Astrocyte (in vitro differentiated cells and primary cell): ENCODE measurements around the gene MAP3K14. TPM values are rescaled to one million over a fixed set of nuclear protein-coding genes. Genes with fewer than 3 reads are reported as not detected.

Experiments
- DNase-seq: peaks from one replicate; pipeline ENCODE4 v3.0.0-alpha.2; 2010; ENCODE audit warnings: low read depth
- FAIRE-seq: peaks from 2 replicates; lab custom pipeline; 2011; peaks lifted over from hg19 to GRCh38; lab: Jason Lieb, UNC
- H2AFZ ChIP-seq: 2 replicates; pipeline ENCODE4 v1.6.0; 2012; ENCODE audit warnings: low read depth, low read length, inconsistent platforms
- H3K27ac ChIP-seq: 2 replicates; pipeline ENCODE4 v1.5.1; 2011; ENCODE audit warnings: low read depth, low read length, inconsistent platforms
- H3K27me3 ChIP-seq: 2 replicates; pipeline ENCODE4 v1.6.0; 2011; ENCODE audit warnings: low read length, inconsistent platforms; ENCODE audit not compliant: insufficient read depth
- H3K36me3 ChIP-seq: 2 replicates; pipeline ENCODE4 v1.5.1; 2011; ENCODE audit warnings: low read length, inconsistent platforms; ENCODE audit not compliant: insufficient read depth
- H3K4me1 ChIP-seq: 2 replicates; pipeline ENCODE4 v1.5.1; 2011; ENCODE audit warnings: low read length, inconsistent platforms; ENCODE audit not compliant: insufficient read depth
- H3K4me2 ChIP-seq: 2 replicates; pipeline ENCODE4 v1.6.0; 2012; ENCODE audit warnings: low read length, inconsistent platforms
- H3K4me3 ChIP-seq: 2 replicates; pipeline ENCODE4 v1.5.1; 2011; ENCODE audit warnings: low read depth, mild to moderate bottlenecking, low read length, inconsistent platforms; ENCODE audit not compliant: insufficient read depth
- H3K79me2 ChIP-seq: 2 replicates; pipeline ENCODE4 v1.6.0; 2012; ENCODE audit warnings: mild to moderate bottlenecking, low read length, inconsistent platforms; ENCODE audit not compliant: insufficient read depth
- H3K9ac ChIP-seq: 2 replicates; pipeline ENCODE4 v1.6.0; 2012; ENCODE audit warnings: mild to moderate bottlenecking, low read length, inconsistent platforms
- H3K9me3 ChIP-seq: 2 replicates; pipeline ENCODE4 v1.5.1; 2012; ENCODE audit warnings: low read depth, mild to moderate bottlenecking, low read length, inconsistent platforms; ENCODE audit not compliant: insufficient read depth
- H4K20me1 ChIP-seq: 2 replicates; pipeline ENCODE4 v1.6.0; 2012; ENCODE audit warnings: low read length, inconsistent platforms; ENCODE audit not compliant: insufficient read depth
- H3K27ac Mint-ChIP-seq: one replicate; pipeline ENCODE4 v1.8.0; 2021; ENCODE audit warnings: mild to moderate bottlenecking, mixed read lengths; ENCODE audit not compliant: unreplicated experiment
- H3K27me3 Mint-ChIP-seq: one replicate; pipeline ENCODE4 v1.8.0; 2021; ENCODE audit warnings: low read depth, mixed read lengths; ENCODE audit not compliant: unreplicated experiment
- H3K36me3 Mint-ChIP-seq: one replicate; pipeline ENCODE4 v1.8.0; 2021; ENCODE audit warnings: low read depth, mixed read lengths; ENCODE audit not compliant: unreplicated experiment
- H3K4me1 Mint-ChIP-seq: one replicate; pipeline ENCODE4 v1.8.0; 2021; ENCODE audit warnings: low read depth, mixed read lengths; ENCODE audit not compliant: unreplicated experiment
- H3K4me3 Mint-ChIP-seq: one replicate; pipeline ENCODE4 v1.8.0; 2021; ENCODE audit warnings: mild to moderate bottlenecking, moderate library complexity, mixed read lengths; ENCODE audit not compliant: unreplicated experiment
- H3K9me3 Mint-ChIP-seq: one replicate; pipeline ENCODE4 v1.8.0; 2021; ENCODE audit warnings: mild to moderate bottlenecking, mixed read lengths; ENCODE audit not compliant: unreplicated experiment
- EZH2 ChIP-seq: IDR thresholded peaks from 2 replicates; pipeline ENCODE4 v1.6.1; 2012; ENCODE audit warnings: mild to moderate bottlenecking, low read length, inconsistent platforms; ENCODE audit not compliant: insufficient read depth
- total RNA-seq: library from RNA; stranded (reverse); gene quantifications from 2 replicates; pipeline ENCODE4 v1.2.1, GENCODE V29; 2021
- TF ChIP-seq, protein P1 (sequence below): IDR thresholded peaks from 2 replicates; pipeline ENCODE4 v1.5.1; 2011; ENCODE audit warnings: low read depth, mild to moderate bottlenecking, inconsistent platforms, low read length, moderate library complexity; ENCODE audit not compliant: insufficient read depth

Gene MAP3K14
- total RNA-seq, 1 donor from 2014 or later = 10.8 TPM

GRCh38 chr17:45326626-45327025 is 9.8 kb upstream of the MAP3K14 start:
- FAIRE-seq (no peak), DNase-seq (no peak)
- H3K27me3 Mint-ChIP-seq = peaks cover 4% of the 10 kb centered on the region
- H3K27ac ChIP-seq = no peak overlapping the region
- H3K4me2 ChIP-seq = no peak overlapping the region
- no peak overlapping the region for H3K27ac Mint-ChIP-seq
- TF ChIP-seq, protein P1, sequence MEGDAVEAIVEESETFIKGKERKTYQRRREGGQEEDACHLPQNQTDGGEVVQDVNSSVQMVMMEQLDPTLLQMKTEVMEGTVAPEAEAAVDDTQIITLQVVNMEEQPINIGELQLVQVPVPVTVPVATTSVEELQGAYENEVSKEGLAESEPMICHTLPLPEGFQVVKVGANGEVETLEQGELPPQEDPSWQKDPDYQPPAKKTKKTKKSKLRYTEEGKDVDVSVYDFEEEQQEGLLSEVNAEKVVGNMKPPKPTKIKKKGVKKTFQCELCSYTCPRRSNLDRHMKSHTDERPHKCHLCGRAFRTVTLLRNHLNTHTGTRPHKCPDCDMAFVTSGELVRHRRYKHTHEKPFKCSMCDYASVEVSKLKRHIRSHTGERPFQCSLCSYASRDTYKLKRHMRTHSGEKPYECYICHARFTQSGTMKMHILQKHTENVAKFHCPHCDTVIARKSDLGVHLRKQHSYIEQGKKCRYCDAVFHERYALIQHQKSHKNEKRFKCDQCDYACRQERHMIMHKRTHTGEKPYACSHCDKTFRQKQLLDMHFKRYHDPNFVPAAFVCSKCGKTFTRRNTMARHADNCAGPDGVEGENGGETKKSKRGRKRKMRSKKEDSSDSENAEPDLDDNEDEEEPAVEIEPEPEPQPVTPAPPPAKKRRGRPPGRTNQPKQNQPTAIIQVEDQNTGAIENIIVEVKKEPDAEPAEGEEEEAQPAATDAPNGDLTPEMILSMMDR = no peak
- TF ChIP-seq EZH2 = no peak
- H3K9me3 Mint-ChIP-seq = no peaks in the 10 kb centered on the region
- H3K4me1 ChIP-seq = peaks cover 11% of the 10 kb centered on the region
- no peak overlapping the region for H3K4me3 Mint-ChIP-seq
- no peaks in the 10 kb centered on the region for H3K36me3 ChIP-seq
- H4K20me1 ChIP-seq = no peaks in the 10 kb centered on the region
- H3K36me3 Mint-ChIP-seq = no peaks in the 10 kb centered on the region
- no peaks in the 10 kb centered on the region for H3K79me2 ChIP-seq
- no peak overlapping the region for H2AFZ ChIP-seq
- no peaks in the 10 kb centered on the region for H3K9me3 ChIP-seq
- H3K4me3 ChIP-seq = no peak overlapping the region
- H3K4me1 Mint-ChIP-seq = peaks cover 10% of the 10 kb centered on the region
- H3K9ac ChIP-seq = no peak overlapping the region
- no peaks in the 10 kb centered on the region for H3K27me3 ChIP-seq

DNA sequence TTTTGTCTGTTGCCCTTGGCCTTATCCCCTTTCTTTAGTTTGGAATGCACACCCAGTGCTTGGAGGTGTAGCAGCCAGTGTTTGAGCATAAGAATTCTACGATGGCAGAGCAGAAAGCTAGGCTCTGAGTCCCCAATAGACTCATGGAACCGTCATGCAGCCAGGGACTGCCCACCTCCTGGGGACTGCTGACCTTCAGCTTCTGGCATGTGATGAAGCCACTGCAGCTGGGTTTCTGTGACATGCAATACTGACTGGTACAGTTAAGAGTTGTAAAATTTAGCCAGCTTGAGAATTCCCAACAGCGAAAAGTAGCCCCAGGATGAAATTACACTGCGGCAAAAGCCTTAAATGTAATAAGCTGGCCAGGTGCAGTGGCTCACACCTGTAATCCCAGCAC is 9.0 kb upstream of the MAP3K14 start:
- Mint-ChIP-seq H3K4me3 (no peak overlapping the region), H3K27me3 (peaks cover 4% of the 10 kb centered on the region), H3K36me3 (no peaks in the 10 kb centered on the region), H3K9me3 (no peaks in the 10 kb centered on the region), H3K4me1 (peaks cover 18% of the 10 kb centered on the region), H3K27ac (no peak overlapping the region)
- no peaks in the 10 kb centered on the region for H3K9me3 ChIP-seq
- H3K27me3 ChIP-seq = no peaks in the 10 kb centered on the region
- H3K79me2 ChIP-seq = no peaks in the 10 kb centered on the region
- H3K4me1 ChIP-seq = peaks cover 18% of the 10 kb centered on the region
- no peak overlapping the region for H3K27ac ChIP-seq
- FAIRE-seq (no peak), DNase-seq (no peak)
- H3K9ac ChIP-seq = no peak overlapping the region
- H3K4me2 ChIP-seq = no peak overlapping the region
- H4K20me1 ChIP-seq = no peaks in the 10 kb centered on the region
- H3K4me3 ChIP-seq = no peak overlapping the region
- no peaks in the 10 kb centered on the region for H3K36me3 ChIP-seq
- TF ChIP-seq EZH2 = no peak
- TF ChIP-seq, protein P1 = no peak
- no peak overlapping the region for H2AFZ ChIP-seq

- H3K4me1 Mint-ChIP-seq = peaks cover 28% of the 10 kb centered on the region
- Histone ChIP-seq H3K27ac (no peak overlapping the region), H3K9me3 (no peaks in the 10 kb centered on the region), H3K4me1 (peaks cover 33% of the 10 kb centered on the region), H3K27me3 (no peaks in the 10 kb centered on the region), H3K9ac (no peak overlapping the region), H4K20me1 (no peaks in the 10 kb centered on the region), H3K36me3 (no peaks in the 10 kb centered on the region), H3K79me2 (no peaks in the 10 kb centered on the region), H3K4me2 (no peak overlapping the region), H3K4me3 (no peak overlapping the region), H2AFZ (no peak overlapping the region)
- H3K9me3 Mint-ChIP-seq = no peaks in the 10 kb centered on the region
- peaks cover 4% of the 10 kb centered on the region for H3K27me3 Mint-ChIP-seq
- no peak overlapping the region for H3K4me3 Mint-ChIP-seq
- TF ChIP-seq, protein P1 = no peak
- no peak for TF ChIP-seq EZH2
- H3K27ac Mint-ChIP-seq = peak overlapping the region; percentile 8
- H3K36me3 Mint-ChIP-seq = no peaks in the 10 kb centered on the region
- FAIRE-seq (no peak), DNase-seq (no peak)
Measured at GRCh38 chr17:45324336-45324735, 7.5 kb upstream of the MAP3K14 start.
